ENCODE data around the gene SDF2L1. TPM values are rescaled to one million over a fixed set of nuclear protein-coding genes. Genes with fewer than 3 reads are reported as not detected.

The SDF2L1 gene
- total and polyA plus RNA-seq, 10 of the 15 experiments (the other 5 are each of a cell fraction or from before 2014, with no cell fraction given) = 3.0 to 214 (median 55.5) TPM

GRCh38 chr22:21639359-21639758, 2.7 kb upstream of the SDF2L1 start:
- in situ Hi-C loops (cut with MboI) (no loop called here), intact Hi-C loops (cut with micrococcal nuclease; ENCODE audit: unreplicated experiment) (no loop called here)
- H3K4me2 ChIP-seq (ENCODE audit: control insufficient read depth, insufficient read depth) = no peak overlapping the region
- 44% methylated on average over 4 of the region's 4 CpGs for WGBS (ENCODE audit: insufficient coverage, insufficient replicate concordance, low lambda C conversion rate, missing lambda C conversion rate)
- CTCF ChIA-PET = interaction anchor here (5.6 kb wide), 1 partner anchor 9 kb away, joined by 106 read pairs; the partner anchor contains the start of genes CCDC116 and YDJC
- H3K27ac ChIP-seq (ENCODE audit: control insufficient read depth, insufficient read depth) = no peak overlapping the region
- no peak for TF ChIP-seq NR2C2 (IDR thresholded peaks at IDR 0.05; ENCODE audit: borderline replicate concordance, control insufficient read depth, insufficient read length, low read depth)
- no peak for TF ChIP-seq SMC3 (IDR thresholded peaks at IDR 0.05; ENCODE audit: borderline replicate concordance, low read length)
- no peak for TF ChIP-seq ZBTB11 (CRISPR knock-in tag; IDR thresholded peaks at IDR 0.05)
- DNase-seq (ENCODE audit: low read depth, low spot score) = no peak
- H3K4me1 ChIP-seq (ENCODE audit: control insufficient read depth, insufficient read depth, low read length) = peaks cover 10% of the 10 kb centered on the region
- RAD21 ChIA-PET (ENCODE audit: unreplicated experiment) = no interaction called here
- no peak overlapping the region for H2AFZ ChIP-seq (ENCODE audit: control insufficient read depth, low read depth, low read length)
- peaks cover 0 to 3% of the 10 kb centered on the region in 2 experiments; a peak in 2 of 4 replicates for H3K36me3 ChIP-seq (ENCODE audit: control insufficient read depth in 2 of 2, insufficient read depth in 2 of 2, low read length in 1 of 2)
- no peak for ATAC-seq
- no peaks in the 10 kb centered on the region for H3K9me3 ChIP-seq (replicated peaks; ENCODE audit: control insufficient read depth, insufficient read depth, low read length)
- no peak overlapping the region for H3K9ac ChIP-seq (ENCODE audit: control insufficient read depth, insufficient read depth, low read length)
- FAIRE-seq = no peak
- H3K4me3 ChIP-seq = no peak overlapping the region
- peaks cover 4% of the 10 kb centered on the region; the same call in 1 of the 2 replicates for H4K20me1 ChIP-seq (ENCODE audit: control insufficient read depth, insufficient read depth)
- POLR2A ChIA-PET = no interaction called here
- H3K79me2 ChIP-seq (ENCODE audit: control insufficient read depth, insufficient read depth, low read length) = peaks cover 21% of the 10 kb centered on the region
- SMC1A ChIA-PET (ENCODE audit: uncharacterized antibody, unreplicated experiment) = interaction anchor here (0.6 kb wide), 1 partner anchor 263 kb away, joined by 4 read pairs; no protein-coding TSS in a partner anchor
- H3K27me3 ChIP-seq (replicated peaks in 1 of 2; ENCODE audit: control insufficient read depth in 2 of 2, insufficient read depth in 2 of 2, low read length in 1 of 2) = no peaks in the 10 kb centered on the region
- BruUV-seq (replicated peaks) = no TSS peak

Data from GM12878 (cell line).